GM18868 (cell line): ENCODE results near the gene MAP2K3.
"Not testable (repeated sequence)": the region's sequence is repeated elsewhere in the genome, so short reads cannot be mapped to it uniquely, and the experiment has no call there.

Source experiments
- ATAC-seq: cut with Tn5 transposase; IDR thresholded peaks from one replicate; pipeline ENCODE4 v1.9.1; 2021; ENCODE audit warnings: mild to moderate bottlenecking, moderate library complexity; ENCODE audit not compliant: unreplicated experiment

Gene MAP2K3

DNA sequence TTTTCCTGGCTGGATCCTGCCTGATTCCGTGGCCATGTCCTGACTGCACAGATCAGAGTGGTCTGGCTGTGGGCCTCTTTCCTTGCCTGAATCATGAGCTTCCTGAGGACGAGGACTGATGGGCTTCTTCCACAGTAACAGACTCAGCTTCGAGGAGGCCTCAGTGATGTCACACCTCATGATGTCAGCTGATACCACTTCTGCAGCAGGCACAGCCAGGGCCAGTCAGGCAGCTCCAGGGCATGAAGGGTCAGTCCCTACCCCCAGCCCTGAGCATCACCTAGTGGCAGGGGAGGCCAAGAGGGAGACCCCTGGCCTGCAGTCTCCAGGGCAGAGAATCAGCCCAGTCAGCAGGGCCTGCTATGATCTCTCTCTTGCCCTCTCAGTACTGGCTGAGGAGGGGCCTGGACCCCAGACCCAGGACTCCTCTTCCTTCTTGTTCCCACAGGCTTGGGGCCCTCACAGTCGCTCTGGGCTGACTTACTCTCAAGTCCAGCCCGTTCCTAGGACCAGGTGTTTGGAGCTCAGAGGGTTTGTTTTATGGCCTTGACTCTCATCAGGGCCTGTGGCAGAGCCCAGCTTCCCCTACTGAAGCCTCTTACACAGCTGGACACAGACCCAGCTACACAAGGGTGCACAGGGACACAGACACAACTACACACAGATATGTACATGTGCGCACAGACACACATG, 65.0 kb downstream of the MAP2K3 start:
- not testable (repeated sequence) for ATAC-seq

DNA sequence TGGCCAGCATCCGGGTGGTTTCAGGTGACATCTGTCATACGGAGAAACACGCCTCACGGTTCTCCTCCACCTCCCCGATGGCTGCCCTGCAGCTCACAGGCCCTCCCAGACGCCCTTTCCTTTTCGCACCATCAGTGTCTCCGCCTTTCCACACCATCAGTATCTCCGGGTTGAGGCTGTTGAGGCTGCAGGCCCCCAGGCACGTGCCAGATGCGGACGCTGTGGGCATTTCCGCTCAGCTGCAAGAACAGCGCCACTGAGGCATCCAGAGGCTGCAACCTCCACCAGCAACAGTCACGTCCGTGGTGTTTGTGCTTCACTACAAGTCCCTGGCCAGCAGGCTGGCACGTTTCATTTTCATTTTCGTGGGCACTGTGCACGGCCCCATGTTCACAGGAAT, 66.0 kb downstream of the MAP2K3 start:
- not testable (repeated sequence) for ATAC-seq

DNA sequence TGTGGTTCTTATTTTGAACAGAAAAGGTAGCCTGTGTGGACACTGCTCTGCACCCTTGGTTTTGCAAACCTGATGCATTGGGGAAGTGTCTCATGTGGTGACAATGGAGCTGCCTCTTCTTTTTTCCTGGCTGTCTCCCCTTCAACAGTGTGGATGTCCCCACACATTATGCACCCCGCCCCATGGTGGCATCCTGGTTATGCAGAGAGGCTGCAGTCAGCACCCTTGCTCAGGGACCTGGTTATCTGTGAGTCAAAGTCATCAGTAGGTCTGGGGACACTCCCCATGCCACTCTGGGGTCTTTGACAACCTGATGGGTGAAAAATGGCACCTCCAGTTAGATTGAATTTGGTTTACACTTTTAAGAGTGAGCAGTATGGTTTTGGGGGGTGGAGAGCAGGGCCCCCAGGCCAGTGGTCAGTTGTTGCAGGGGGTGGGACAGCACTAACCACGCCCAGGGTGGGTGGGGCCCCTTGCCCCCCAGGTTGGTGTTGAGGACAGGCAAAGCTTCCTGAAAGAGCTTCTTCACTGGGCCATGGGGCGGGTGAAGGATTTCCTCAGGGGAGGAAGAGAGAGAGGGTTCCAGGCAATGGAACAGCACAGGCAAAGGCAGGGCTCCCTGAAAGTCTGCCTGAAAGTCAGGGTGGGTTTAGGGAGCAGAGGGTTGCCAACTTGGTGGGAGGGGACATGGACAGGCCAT, 67.0 kb downstream of the MAP2K3 start:
- no peak for ATAC-seq

DNA sequence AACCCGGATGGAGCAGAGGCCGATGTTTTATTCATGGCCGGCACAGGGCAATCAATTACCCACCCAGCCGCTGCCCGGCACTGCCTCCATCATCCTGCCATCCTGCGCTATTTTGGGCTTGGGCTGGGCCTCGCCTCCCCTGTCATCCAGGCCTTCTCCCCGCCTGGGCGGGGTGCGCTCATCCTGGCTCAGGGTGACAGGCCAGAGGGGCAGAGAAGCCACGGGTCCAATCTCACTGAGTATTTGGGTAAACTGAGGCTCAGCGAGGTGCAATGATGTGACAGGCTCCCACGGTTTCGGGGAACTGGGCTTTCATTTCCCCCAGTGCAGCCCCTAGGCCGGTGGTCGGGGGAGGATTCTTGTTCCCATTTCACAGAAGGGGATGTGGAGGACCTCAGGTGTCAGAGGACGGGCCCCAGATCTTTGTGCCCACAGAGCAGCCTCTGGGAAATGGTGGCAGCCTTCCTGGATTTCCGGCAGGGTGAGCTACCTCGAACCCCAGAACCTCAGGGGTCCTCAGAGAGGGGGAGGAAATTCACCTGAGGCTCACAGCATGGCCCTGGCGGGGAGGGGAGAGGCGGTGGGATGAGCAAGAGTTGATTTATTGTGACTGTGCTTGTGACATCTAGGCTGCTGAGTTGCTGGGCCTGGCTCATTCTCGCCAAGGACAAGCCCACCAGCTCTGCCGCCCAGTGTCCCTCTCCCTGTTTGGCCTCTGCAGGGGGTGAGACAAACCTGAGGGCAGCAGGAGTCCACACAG, 67.9 kb downstream of the MAP2K3 start:
- no peak for ATAC-seq

DNA sequence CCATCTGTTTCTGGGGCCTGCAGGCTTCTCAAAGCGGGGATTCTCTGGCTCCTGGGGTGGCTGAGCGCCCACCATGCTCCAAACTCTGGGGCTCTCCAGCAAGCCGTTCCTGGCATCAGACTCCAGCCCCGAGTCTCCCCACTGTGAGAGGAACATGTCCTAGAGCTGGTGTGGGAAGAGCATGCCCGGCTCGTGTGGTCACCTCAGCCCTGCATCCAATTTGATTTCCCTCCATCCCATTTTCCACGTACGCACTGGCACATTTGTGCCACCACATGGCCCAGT, 68.4 kb downstream of the MAP2K3 start:
- no peak for ATAC-seq

DNA sequence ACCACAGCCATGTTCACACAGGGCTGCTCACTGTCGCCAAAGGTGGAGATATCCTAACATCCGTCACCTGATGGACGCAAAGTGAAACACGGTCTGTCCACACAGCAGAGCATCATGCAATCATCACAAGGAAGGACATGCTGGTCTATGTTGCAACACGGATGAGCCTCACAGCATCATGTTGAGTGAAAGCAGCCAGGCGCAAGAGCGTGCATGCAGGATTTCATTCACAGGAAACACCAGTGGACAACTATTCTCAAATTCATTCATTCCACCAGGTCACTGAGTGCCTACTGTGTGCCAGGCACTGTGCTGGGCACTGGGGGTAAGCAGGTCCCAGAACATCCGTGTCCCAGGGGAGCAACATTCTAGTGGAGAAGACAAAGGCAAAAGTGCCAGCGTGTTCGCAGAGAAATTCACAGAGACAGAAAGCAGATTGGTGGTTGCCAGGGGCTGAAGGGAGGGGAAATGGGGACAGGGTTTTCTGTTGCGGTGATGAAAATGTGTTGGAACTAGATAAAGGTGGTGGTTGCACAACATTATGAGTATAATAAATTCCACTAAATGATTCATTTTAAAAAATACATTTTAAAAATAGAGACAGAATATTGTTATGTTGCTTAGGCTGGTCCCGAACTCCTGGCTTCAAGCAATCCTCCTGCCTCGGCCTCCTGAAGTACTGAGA, 69.0 kb downstream of the MAP2K3 start:
- no peak for ATAC-seq

DNA sequence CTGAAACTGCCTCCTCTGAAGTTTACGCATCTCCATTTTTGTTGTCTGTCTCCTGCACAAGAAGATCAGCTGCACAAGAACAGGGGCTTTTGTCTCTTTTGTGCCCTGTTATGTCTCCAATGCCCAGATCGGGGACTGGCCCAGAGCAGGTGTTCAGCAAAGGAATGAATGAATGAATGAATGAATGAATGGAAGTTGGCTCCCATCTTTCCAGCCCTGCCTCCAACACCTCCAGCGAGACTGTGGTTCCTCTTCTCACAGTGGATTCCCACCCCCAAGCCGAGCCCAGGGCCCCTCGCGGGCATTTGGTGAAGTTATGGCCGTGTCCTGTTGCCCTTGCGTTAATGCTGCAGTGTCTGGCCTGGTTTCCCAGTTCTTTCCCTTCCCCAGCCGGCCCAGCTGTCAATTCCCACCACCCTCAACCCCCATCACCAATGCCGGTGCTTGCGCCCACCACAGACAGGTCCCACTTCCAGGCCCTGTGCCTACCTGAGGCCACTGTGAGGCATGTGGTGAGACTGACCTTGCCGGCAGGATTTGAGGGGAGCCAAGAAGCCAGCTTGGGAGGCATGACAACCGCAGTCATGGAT, 70.4 kb downstream of the MAP2K3 start:
- ATAC-seq, result no peak

DNA sequence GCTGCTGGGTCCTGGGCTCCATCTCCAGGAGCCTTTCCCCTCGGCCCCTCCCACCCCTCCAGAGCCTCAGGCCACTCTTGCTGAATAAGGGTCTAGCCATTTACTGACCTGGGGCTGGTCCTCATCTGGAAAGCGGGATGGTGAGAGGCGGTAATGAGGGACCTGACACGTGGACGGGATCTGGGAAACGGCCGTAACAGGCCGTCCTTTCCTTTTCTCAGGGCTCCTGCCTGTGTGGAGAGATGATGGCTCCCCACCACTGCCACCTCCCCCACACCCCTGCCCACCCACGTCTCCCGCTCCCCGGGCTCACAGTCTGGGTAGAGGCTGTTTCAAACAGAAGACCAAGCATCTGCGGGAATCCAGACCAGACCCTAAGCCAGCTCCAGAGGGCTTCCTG, 71.1 kb downstream of the MAP2K3 start:
- ATAC-seq, result no peak

DNA sequence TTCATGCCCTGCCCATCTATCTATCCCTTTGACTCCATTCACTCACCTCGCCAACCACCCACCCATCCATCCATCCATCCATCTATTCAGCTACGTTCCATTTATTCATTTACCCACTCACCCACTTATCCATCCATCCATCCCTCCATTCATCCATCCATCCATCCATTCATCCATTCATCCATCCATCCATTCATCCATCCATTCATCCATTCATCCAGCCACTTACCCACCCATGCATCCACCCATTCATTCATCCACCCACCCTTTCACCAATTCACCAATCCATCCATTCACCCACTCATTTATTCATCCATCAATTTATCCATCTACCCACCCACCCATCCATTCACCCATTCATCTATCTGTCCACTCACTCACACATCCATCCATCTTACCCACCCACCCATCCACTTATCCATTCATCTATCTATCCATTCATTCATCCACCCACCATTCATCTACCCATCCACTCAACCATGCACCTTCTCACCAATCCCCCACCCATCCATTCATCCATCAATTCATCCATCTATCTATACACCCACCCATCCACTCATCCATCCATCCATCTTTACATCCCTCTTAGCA, 72.1 kb downstream of the MAP2K3 start:
- ATAC-seq, result no peak

DNA sequence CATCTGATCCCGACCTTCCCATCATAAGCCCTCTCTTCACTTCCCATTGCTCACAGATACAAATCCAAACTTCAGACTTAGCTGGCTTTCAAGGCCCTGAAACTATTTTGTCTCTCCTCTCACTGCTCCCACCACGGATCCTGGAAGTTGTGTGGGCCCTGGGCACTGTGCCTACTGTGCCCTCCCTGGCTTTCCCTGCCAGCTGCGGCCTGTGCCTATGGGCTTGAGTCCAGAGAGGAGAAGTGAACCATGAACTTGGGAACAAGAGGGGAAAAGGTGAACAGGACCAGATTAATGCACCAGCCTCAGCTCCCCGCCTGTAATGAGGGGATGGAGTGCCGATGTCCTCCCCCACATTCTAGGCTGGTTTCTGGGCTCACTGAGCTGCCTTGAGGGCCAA, 72.8 kb downstream of the MAP2K3 start:
- no peak for ATAC-seq

DNA sequence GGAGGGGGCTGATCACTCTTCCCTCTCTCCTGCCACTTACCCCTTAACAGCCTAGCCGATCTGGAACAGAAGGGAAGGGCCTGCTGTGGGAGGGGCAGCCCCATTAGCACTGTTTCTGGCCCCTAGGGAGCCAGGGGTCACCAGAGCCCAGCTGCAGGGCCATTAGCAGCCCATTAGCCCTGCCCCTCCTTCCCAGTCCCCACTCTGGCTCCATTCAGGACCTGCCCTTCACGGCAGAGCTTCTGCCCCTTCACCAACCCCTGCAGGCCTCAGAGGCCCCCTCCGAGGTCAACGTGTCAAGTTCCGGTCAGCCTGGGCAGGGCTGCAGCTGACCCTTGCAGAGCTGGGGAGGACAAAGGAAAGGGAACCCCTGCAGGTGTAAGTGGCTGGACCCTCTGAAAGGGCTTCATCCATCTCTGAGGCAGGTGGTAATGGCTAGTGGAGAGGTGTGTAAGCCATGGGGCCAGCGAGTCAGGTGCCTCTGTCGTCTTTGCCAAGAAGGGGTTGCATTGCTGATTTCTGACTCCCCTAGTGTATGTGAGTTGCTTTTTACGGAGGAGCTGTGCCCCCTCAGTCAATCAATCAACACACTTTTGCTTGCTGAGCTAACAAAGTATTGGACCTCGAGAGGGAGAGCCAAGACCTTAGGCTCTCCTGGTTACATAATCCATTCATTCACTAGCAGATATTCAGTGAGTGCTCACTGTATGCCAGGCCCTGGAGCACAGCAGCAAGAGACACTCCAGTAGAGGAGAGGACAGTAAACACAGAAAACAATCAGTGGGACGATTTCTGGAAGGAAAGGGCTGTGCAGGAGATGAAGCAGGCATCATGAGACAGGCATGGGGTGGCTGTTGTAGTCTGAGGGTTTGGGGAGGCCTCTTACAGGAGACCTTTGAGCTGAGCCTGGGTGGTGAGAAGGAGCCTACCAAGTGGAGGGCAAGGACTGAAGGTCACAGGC, 73.5 kb downstream of the MAP2K3 start:
- no peak for ATAC-seq

DNA sequence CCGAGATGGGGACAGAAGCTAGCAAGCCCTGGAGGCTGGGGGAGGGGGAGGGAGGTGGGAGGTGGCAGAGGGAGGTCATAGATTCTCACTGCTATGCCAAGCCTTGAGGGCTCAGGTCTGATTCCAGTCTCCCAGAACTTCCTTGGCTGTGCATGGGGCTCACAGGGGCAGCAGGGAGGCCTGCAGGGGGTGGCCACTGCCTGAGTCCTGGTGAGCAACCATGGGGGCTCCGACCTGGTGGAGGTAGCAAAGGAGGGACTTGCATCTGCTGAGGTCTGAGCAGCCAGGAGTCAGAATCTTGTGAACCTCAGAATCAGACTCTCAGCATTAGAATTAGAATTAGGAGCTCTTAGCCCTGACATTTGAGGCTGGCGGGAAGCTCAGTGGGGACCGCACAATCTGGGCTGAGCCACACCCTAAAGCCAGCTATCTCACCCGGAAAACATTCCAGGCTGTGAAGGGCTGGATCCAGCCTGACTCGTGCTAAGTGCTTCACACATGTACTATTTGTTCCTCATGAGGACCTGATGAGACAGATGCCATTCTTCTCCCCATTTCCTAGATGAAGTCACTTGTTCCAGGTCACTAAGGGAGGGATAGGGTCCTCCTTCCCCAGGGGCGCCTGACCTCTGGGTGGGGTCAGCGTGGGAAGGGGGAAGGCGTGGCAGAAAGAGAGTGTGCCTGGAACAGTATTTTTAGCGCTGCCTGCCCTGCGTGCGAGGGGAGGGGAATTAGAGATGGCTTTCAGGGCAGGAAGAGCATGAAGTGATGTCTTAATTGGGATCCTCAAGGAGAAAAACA, 74.4 kb downstream of the MAP2K3 start:
- ATAC-seq, result no peak

DNA sequence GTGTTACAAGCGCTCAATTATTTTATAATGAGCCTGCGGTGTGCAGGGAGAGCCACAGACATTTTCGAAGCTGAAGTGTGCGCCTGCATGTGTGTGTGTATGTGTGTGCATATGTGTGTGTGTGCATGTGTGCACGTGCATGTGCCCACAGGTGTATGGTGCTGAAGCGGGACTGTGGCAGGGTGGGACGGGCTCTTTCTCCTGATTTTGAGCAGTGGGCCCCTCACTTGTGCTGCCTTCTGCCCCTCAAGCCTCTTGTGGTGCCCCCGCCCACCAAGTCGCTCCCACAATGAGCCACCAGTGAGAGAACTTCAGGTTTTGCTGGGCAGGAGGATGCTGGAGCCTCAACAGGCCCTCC, 75.0 kb downstream of the MAP2K3 start:
- no peak for ATAC-seq

DNA sequence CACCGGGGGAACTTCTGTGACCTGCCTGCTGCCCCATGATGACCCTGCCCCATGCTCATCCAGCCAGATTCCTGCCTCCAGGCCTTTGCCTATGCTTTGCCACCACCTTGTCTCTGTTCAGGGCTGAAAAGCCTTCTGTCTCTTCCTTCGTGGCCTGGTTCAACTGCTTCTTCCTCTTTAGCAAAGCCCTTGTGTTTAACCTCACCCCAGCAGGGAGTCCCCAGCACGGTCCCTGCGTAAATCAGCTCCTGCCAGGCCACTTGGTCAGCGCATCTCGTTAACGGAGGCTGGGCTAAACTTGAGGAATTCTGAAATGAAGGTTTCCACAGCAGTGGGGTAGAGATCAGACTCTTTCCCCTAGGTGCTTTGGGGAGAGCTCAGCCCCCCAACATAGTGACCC, 75.5 kb downstream of the MAP2K3 start:
- ATAC-seq, result no peak

DNA sequence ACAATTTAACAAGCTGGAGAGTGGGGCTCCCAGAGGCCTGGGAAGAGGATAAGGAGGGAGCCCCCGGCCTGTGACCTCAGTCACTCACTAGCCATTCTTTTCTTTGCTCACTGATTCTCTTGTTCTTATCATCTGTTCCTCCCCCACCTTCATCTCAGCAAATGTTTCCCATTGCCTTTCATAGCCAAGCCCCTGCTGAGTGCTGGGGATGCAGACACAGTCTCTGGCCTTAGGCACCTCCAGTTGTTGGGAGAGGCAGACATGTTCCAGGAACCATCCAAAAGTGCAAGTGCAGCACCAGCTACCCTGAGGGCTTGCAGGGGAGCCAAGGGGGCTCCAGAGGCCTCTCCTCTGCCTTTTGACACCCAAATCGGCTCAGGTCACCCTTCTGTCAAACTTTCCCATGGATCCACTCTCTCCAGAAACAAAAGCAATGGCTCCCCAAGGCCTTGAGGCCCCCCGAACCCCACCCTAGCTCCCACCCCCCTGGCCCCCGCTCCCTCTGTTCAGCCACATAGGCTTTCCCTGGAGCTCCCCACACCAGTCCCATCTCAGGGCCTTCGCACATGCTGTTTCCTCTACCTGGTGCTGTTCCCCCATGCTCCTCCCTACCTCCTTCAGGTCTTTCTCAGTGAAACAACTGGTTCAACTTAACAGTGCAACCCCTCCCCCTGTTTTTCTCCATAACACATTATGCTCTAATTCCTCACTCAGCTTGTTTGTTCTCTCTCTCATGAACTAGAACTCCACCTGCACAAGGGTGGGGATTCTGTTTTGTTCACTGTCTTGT, 76.7 kb downstream of the MAP2K3 start:
- no peak for ATAC-seq

DNA sequence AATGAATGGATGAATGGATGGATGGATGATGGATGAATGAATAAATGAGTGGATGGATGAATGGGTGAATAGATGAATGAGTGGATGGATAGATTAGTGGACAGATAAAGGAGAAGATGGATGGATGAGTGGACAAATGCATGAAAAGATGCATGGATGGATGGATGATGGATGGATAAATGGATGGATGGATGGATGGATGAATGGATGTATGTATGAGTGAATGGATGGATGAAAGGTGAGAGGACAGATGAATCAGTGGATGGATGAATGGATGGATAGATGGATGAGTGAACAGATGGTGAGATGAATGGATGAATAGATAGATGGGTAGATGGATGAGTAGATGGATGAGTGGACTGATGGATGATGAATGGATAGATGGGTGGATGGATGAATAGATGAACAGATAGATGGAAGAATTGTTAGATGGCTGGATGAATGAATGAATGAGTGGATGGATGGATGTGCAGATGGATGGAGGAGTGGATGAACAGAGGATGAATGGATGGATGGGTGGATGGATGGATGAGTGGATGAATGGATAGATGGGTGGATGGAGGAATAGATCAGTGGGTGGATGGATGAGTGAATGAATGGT, 77.9 kb downstream of the MAP2K3 start:
- no peak for ATAC-seq

DNA sequence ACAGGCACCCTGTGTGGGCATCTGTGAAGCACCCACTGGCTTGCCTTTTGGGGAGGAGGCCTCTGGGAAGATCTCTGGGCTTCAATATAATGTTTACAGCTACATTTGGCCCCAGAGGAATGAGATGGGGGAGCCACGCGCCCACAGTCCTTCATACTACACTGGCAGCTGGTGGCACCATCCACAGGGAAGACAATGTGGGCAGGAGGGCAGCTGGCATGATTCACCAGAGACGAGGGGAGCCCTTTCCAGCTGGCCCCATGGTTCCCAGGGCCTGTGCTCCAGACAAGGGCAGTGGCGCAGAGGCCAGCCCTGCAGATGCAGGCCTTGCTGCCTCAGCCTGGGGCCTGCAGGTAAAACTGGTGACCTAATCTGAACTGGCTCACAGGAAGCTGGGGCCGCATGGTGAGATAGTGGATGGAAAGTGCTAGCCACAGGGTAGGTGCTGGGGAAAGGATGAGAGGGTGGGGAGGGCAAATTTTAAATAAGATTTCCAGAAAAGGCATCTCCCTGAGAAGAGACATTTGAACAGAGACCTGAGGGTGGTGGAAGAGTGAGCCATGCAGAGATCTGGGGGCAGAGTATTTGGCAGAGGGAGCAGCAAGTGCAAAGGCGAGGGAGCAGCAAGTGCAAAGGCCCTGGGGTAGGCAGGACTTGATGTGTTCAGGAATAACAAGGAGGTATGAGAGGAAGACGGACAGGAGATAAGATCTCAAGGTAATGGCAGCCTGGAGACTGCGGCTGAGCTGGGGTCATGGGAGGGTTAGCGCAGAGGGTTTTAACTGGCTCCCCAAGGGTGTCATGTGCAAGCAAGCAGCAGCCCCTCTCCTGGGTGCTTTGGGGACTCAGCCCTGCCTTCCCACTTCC, 79.5 kb downstream of the MAP2K3 start:
- ATAC-seq, result no peak
